ENCODE results near the gene PUS3.

The PUS3 gene

GRCh38 chr11:125932301-125932700, 29.3 kb upstream of the PUS3 start (continued):
- TF ChIP-seq, protein P1, sequence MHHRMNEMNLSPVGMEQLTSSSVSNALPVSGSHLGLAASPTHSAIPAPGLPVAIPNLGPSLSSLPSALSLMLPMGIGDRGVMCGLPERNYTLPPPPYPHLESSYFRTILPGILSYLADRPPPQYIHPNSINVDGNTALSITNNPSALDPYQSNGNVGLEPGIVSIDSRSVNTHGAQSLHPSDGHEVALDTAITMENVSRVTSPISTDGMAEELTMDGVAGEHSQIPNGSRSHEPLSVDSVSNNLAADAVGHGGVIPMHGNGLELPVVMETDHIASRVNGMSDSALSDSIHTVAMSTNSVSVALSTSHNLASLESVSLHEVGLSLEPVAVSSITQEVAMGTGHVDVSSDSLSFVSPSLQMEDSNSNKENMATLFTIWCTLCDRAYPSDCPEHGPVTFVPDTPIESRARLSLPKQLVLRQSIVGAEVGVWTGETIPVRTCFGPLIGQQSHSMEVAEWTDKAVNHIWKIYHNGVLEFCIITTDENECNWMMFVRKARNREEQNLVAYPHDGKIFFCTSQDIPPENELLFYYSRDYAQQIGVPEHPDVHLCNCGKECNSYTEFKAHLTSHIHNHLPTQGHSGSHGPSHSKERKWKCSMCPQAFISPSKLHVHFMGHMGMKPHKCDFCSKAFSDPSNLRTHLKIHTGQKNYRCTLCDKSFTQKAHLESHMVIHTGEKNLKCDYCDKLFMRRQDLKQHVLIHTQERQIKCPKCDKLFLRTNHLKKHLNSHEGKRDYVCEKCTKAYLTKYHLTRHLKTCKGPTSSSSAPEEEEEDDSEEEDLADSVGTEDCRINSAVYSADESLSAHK (tag by site-specific recombination; IDR thresholded peaks at IDR 0.05) = no peak

GRCh38 chr11:125931668-125932067, 28.7 kb upstream of the PUS3 start:
- CTCF ChIA-PET = interaction anchor here (0.8 to 2.8 kb wide), 5 partner anchors 8 to 182 kb away, joined by 3 to 11 read pairs (median 7); no protein-coding TSS in a partner anchor
- TF ChIP-seq ZNF146 (tag by site-specific recombination; IDR thresholded peaks at IDR 0.05) (no peak), ZNF221 (tag by site-specific recombination; IDR thresholded peaks at IDR 0.05; ENCODE audit: borderline replicate concordance) (no peak), ZNF664 (tag by site-specific recombination; IDR thresholded peaks at IDR 0.05) (peak; percentile 23; the same call in 1 of the 2 replicates), ZNF24 (tag by site-specific recombination; IDR thresholded peaks at IDR 0.05) (no peak)
- TF ChIP-seq, protein P2, sequence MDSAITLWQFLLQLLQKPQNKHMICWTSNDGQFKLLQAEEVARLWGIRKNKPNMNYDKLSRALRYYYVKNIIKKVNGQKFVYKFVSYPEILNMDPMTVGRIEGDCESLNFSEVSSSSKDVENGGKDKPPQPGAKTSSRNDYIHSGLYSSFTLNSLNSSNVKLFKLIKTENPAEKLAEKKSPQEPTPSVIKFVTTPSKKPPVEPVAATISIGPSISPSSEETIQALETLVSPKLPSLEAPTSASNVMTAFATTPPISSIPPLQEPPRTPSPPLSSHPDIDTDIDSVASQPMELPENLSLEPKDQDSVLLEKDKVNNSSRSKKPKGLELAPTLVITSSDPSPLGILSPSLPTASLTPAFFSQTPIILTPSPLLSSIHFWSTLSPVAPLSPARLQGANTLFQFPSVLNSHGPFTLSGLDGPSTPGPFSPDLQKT (IDR thresholded peaks at IDR 0.05; ENCODE audit: borderline replicate concordance, low read depth, low read length) = no peak
- TF ChIP-seq, protein P3, sequence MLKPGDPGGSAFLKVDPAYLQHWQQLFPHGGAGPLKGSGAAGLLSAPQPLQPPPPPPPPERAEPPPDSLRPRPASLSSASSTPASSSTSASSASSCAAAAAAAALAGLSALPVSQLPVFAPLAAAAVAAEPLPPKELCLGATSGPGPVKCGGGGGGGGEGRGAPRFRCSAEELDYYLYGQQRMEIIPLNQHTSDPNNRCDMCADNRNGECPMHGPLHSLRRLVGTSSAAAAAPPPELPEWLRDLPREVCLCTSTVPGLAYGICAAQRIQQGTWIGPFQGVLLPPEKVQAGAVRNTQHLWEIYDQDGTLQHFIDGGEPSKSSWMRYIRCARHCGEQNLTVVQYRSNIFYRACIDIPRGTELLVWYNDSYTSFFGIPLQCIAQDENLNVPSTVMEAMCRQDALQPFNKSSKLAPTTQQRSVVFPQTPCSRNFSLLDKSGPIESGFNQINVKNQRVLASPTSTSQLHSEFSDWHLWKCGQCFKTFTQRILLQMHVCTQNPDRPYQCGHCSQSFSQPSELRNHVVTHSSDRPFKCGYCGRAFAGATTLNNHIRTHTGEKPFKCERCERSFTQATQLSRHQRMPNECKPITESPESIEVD (tag by site-specific recombination; IDR thresholded peaks at IDR 0.05) = 0 out of 2 replicates have a peak, but pooled peaks have one; percentile 25
- no peaks in the 10 kb centered on the region for H3K4me1 ChIP-seq (ENCODE audit: control insufficient read depth, insufficient read depth, low read length)
- H3K4me3 ChIP-seq (ENCODE audit: low read depth, low read length) = no peak overlapping the region
- no peaks in the 10 kb centered on the region for H3K36me3 ChIP-seq (ENCODE audit: control insufficient read depth in 2 of 2, insufficient read depth in 1 of 2, low read length in 2 of 2)
- H3K9me3 ChIP-seq (ENCODE audit: control insufficient read depth, insufficient read depth, low read depth, low read length) = no peaks in the 10 kb centered on the region
- POLR2A ChIA-PET = no interaction called here
- H3K27ac ChIP-seq (ENCODE audit: extremely low read depth, low read depth, low read length) = no peak overlapping the region

- no peak for TF ChIP-seq ZFP41 (tag by site-specific recombination; IDR thresholded peaks at IDR 0.05; ENCODE audit: borderline replicate concordance)
- no peak for TF ChIP-seq ZNF843 (tag by site-specific recombination; IDR thresholded peaks at IDR 0.05)
- TF ChIP-seq ZNF169 (tag by site-specific recombination; IDR thresholded peaks at IDR 0.05) = no peak
- no peak for TF ChIP-seq ZSCAN23 (tag by site-specific recombination; IDR thresholded peaks at IDR 0.05)
- TF ChIP-seq, protein P4, sequence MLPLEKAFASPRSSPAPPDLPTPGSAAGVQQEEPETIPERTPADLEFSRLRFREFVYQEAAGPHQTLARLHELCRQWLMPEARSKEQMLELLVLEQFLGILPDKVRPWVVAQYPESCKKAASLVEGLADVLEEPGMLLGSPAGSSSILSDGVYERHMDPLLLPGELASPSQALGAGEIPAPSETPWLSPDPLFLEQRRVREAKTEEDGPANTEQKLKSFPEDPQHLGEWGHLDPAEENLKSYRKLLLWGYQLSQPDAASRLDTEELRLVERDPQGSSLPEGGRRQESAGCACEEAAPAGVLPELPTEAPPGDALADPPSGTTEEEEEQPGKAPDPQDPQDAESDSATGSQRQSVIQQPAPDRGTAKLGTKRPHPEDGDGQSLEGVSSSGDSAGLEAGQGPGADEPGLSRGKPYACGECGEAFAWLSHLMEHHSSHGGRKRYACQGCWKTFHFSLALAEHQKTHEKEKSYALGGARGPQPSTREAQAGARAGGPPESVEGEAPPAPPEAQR (tag by site-specific recombination; IDR thresholded peaks at IDR 0.05) = no peak
- TF ChIP-seq ZNF146 (tag by site-specific recombination; IDR thresholded peaks at IDR 0.05) = no peak
- TF ChIP-seq ZNF138 (tag by site-specific recombination; IDR thresholded peaks at IDR 0.05; ENCODE audit: borderline replicate concordance) = no peak
- TF ChIP-seq ZNF350 (tag by site-specific recombination; IDR thresholded peaks at IDR 0.05) = no peak
- no peak for TF ChIP-seq GLIS1 (tag by site-specific recombination; IDR thresholded peaks at IDR 0.05)
- no peak for TF ChIP-seq HOXA7 (CRISPR knock-in tag; IDR thresholded peaks at IDR 0.05; ENCODE audit: borderline replicate concordance)
- TF ChIP-seq ZBTB1 (tag by site-specific recombination; IDR thresholded peaks at IDR 0.05) = no peak
- TF ChIP-seq ZNF555 (tag by site-specific recombination; conservative IDR thresholded peaks at IDR 0.05) = no peak
- no peak for TF ChIP-seq ZNF202 (tag by site-specific recombination; IDR thresholded peaks at IDR 0.05; ENCODE audit: borderline replicate concordance)
- TF ChIP-seq SCRT2 (tag by site-specific recombination; IDR thresholded peaks at IDR 0.05) = no peak
- TF ChIP-seq ZNF571 (tag by site-specific recombination; IDR thresholded peaks at IDR 0.05) = no peak
- TF ChIP-seq ZNF37A (tag by site-specific recombination; IDR thresholded peaks at IDR 0.05) = no peak
- no peak for TF ChIP-seq ZNF747 (tag by site-specific recombination; IDR thresholded peaks at IDR 0.05)
- TF ChIP-seq ZNF768 (tag by site-specific recombination; IDR thresholded peaks at IDR 0.05) = no peak
- no peak for TF ChIP-seq ATF2 (tag by site-specific recombination; IDR thresholded peaks at IDR 0.05; ENCODE audit: low read depth)
- no peak for TF ChIP-seq ZNF76 (tag by site-specific recombination; IDR thresholded peaks at IDR 0.05; ENCODE audit: borderline replicate concordance, low read depth)
- no peaks in the 10 kb centered on the region for H3K4me1 ChIP-seq (ENCODE audit: control insufficient read depth, insufficient read depth, low read length)
- CTCF ChIA-PET = interaction anchor here (0.8 to 2.8 kb wide), 3 partner anchors 9 to 183 kb away, joined by 3 to 11 read pairs (median 7); no protein-coding TSS in a partner anchor
- no peak overlapping the region for H3K4me3 ChIP-seq (ENCODE audit: low read depth, low read length)
- H3K36me3 ChIP-seq (ENCODE audit: control insufficient read depth in 2 of 2, insufficient read depth in 1 of 2, low read length in 2 of 2) = no peaks in the 10 kb centered on the region
- no peaks in the 10 kb centered on the region for H3K9me3 ChIP-seq (ENCODE audit: control insufficient read depth, insufficient read depth, low read depth, low read length)
- no peak overlapping the region for H3K27ac ChIP-seq (ENCODE audit: extremely low read depth, low read depth, low read length)
- POLR2A ChIA-PET = no interaction called here
These were observed 28.1 kb upstream of the PUS3 start for GRCh38 chr11:125931116-125931515.

Data from HEK293 (cell line).